KOPT-K1 (cell line): ENCODE results near the gene EFNA5.

ENCODE experiments used
- H3K27ac ChIP-seq: fragments of 200-600 bp; sonication (generic); 2 replicates; pipeline ENCODE4 v1.5.1; 2016; ENCODE audit warnings: antibody characterized with exemption, mild to moderate bottlenecking, low read depth, low read length; ENCODE audit not compliant: poor library complexity, severe bottlenecking
- H3K36me3 ChIP-seq: fragments of 200-600 bp; sonication (generic); 2 replicates; pipeline ENCODE4 v1.5.1; 2017; ENCODE audit warnings: antibody characterized with exemption, mild to moderate bottlenecking, low read length, moderate library complexity; ENCODE audit not compliant: insufficient read depth
- H3K9me3 ChIP-seq: fragments of 200-600 bp; sonication (generic); 2 replicates; pipeline ENCODE4 v1.5.1; 2017; ENCODE audit warnings: antibody characterized with exemption, low read length, mild to moderate bottlenecking; ENCODE audit not compliant: insufficient read depth, poor library complexity, severe bottlenecking

The EFNA5 gene

DNA sequence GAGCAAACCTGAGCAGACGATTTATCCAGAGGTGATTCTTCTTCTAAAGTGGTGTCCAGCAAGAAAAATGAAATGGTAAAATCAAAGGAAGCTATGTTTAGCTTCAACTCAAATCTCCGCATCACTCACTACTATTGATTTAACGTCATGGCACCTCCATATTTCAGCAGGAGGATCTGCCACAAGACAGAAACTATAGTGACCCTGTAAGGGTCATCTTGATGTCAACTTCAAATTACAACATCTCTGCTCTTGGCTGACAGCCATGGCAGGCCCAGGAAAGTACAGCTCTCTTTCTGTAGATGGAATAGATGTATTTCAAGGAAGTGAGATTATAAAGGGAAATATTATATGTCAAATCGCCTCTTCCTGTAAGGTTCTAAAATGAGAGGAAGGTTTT, 10.1 kb upstream of the EFNA5 start:
- Histone ChIP-seq H3K36me3 (no peaks in the 10 kb centered on the region), H3K27ac (no peak overlapping the region), H3K9me3 (no peaks in the 10 kb centered on the region)

DNA sequence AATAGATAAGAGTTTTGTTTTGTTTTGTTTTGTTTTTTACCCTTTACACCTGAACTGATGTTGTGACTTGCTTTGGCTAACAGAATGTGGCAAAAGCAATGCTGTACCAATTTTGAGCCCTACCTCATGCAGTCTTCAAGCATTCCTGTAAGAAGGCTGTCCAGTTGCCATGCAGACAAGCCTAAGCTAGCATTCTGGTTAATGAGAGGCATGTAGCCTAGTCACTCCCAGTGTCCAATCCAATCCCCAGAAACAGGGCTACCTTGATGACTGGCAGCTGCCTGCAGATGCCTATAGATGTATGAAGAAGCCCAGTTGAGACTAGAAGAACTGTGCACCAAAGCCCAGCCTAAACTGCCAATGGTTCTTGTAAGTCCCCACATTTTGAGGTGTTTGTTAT, 9.4 kb upstream of the EFNA5 start:
- no peak overlapping the region for H3K27ac ChIP-seq
- H3K36me3 ChIP-seq, result no peaks in the 10 kb centered on the region
- no peaks in the 10 kb centered on the region for H3K9me3 ChIP-seq

- H3K9me3 ChIP-seq, result no peaks in the 10 kb centered on the region
- H3K27ac ChIP-seq, result no peak overlapping the region
- no peaks in the 10 kb centered on the region for H3K36me3 ChIP-seq
These were observed 6.0 kb upstream of the EFNA5 start for GRCh38 chr5:107676702-107677101.

DNA sequence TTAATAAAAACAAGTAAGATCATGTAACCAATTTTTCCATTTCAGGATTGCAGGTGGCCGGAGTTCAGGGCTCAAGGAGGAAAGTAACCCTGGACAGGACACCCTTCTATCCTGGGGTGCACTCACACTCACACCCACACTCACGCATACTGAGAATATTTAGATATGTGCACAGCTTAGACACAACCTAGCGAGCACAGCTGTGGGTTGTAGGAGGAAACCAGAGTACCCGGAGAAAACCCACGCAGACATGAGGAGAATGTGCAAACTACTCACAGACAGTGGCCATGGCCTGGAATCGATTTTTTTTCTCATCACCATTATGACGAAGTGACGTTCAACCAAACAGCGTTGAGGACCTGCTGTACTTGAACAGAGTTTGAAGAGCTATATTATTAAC, 4.5 kb upstream of the EFNA5 start:
- Histone ChIP-seq H3K9me3 (no peaks in the 10 kb centered on the region), H3K27ac (no peak overlapping the region), H3K36me3 (no peaks in the 10 kb centered on the region)

- Histone ChIP-seq H3K36me3 (no peaks in the 10 kb centered on the region), H3K9me3 (no peaks in the 10 kb centered on the region), H3K27ac (no peak overlapping the region)
These were observed 3.9 kb upstream of the EFNA5 start for GRCh38 chr5:107674655-107675054.

- H3K36me3 ChIP-seq, result no peaks in the 10 kb centered on the region
- H3K27ac ChIP-seq, result no peak overlapping the region
- no peaks in the 10 kb centered on the region for H3K9me3 ChIP-seq
These were observed 2.8 kb upstream of the EFNA5 start for GRCh38 chr5:107673368-107674136.

- Histone ChIP-seq H3K9me3 (no peaks in the 10 kb centered on the region), H3K36me3 (no peaks in the 10 kb centered on the region), H3K27ac (no peak overlapping the region)
These were observed 2.3 kb upstream of the EFNA5 start for GRCh38 chr5:107673039-107673367.

DNA sequence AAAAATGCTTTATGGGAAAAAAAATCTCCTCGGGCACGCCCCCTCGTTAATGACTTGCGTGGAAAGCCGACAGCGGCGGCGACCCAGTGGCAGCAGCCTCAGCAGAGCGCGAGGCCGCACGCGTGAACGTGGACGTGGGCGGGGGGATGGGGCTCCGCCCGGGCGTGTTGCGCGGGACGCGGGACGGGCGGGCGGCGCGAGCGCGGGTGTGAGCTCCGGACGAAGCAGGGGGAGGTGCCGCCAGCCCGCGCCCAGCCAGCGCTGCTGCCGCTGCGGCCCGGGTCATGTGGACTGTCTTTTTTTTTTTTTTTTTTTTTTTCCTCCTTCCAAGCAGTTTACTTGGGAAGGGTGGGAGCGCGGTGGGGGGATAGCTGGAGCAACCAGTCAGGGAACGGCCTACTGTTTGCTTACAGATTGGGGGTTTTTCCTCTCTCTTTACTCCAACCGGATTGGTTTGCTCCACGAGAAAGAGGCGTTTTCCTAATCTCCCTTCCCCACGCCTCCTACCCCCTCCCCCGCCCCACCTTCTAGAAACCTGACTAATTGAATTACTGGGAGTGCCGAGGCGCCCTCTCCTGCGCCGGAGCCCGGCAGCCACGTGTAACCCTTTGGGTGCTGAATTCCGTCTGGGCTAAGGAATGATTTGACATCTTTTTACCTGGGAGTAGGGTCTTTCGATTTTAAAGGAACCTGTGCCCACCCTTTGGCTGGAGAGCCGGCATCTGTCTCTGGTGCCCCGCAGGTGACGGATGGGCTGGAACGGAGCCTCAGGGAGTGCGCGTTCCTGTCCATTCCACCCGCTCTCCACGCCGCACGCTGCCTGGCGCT, 1.7 kb upstream of the EFNA5 start:
- no peaks in the 10 kb centered on the region for H3K9me3 ChIP-seq
- H3K36me3 ChIP-seq, result no peaks in the 10 kb centered on the region
- H3K27ac ChIP-seq, result no peak overlapping the region

DNA sequence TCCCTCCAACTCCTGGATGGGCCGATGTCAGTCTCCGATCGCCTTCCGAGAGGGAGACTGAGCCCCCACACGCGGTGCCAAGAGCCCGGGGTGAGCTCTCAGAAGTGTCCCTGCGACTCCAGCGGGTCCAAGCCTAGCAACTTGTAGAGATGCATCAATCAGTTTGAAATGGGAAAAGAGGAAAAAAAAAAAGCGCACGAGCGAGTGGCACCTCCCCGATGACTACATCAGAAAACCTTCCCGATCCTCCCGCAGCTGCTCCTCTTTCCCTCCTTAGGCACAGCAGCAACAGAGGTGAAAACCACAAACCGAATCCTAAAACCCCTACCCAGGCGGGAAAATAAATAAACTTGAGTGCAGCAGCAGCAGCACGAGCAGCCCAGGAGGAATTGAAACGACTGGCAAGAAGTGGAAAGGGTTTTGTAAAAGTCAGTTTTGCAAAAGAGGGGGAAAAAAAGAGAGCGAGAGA, 1.0 kb upstream of the EFNA5 start:
- H3K9me3 ChIP-seq, result no peaks in the 10 kb centered on the region
- H3K36me3 ChIP-seq, result no peaks in the 10 kb centered on the region
- H3K27ac ChIP-seq, result no peak overlapping the region

- no peaks in the 10 kb centered on the region for H3K36me3 ChIP-seq
- H3K9me3 ChIP-seq, result no peaks in the 10 kb centered on the region
- no peak overlapping the region for H3K27ac ChIP-seq
These were observed 428 bp downstream of the EFNA5 start for GRCh38 chr5:107670087-107670931.

- Histone ChIP-seq H3K9me3 (no peaks in the 10 kb centered on the region), H3K36me3 (no peaks in the 10 kb centered on the region), H3K27ac (no peak overlapping the region)
These were observed 1.4 kb downstream of the EFNA5 start for GRCh38 chr5:107669096-107670031.

GRCh38 chr5:107668154-107669095, 2.3 kb downstream of the EFNA5 start:
- H3K36me3 ChIP-seq, result no peaks in the 10 kb centered on the region
- no peak overlapping the region for H3K27ac ChIP-seq
- H3K9me3 ChIP-seq, result no peaks in the 10 kb centered on the region

GRCh38 chr5:107666051-107666655, 4.6 kb downstream of the EFNA5 start:
- H3K27ac ChIP-seq, result no peak overlapping the region
- H3K36me3 ChIP-seq, result no peaks in the 10 kb centered on the region
- no peaks in the 10 kb centered on the region for H3K9me3 ChIP-seq
